ENCODE data around the gene GLIPR2. TPM values are rescaled to one million over a fixed set of nuclear protein-coding genes. Genes with fewer than 3 reads are reported as not detected.

Gene GLIPR2
- total and polyA plus RNA-seq, 2 donors (not counting 3 experiments of a cell fraction or from before 2014, with no cell fraction given) = 22.0 to 42.4 TPM

- H3K9me3 ChIP-seq (replicated peaks; ENCODE audit: control insufficient read depth, insufficient read depth, low read length) = no peaks in the 10 kb centered on the region
- peak; percentile 88 for DNase-seq (ENCODE audit: low read depth, low spot score)
- intact Hi-C loops (cut with micrococcal nuclease) = loop anchor here (1.0 to 2.0 kb wide), 2 partner anchors 9 to 14 kb away; no protein-coding TSS in a partner anchor
- no peaks in the 10 kb centered on the region for H3K9me1 ChIP-seq (replicated peaks; ENCODE audit: control insufficient read depth, extremely low read depth, insufficient read depth, low read length)
- no peaks in the 10 kb centered on the region for H3K27me3 ChIP-seq (ENCODE audit: control insufficient read depth in 2 of 2, insufficient read depth in 2 of 2, low read length in 2 of 2)
- ChIA-PET CTCF (interaction anchor here (1.0 to 8.4 kb wide), 14 partner anchors 8 to 217 kb away, joined by 3 to 189 read pairs (median 6); partner anchors contain the start of genes CLTA and GLIPR2), POLR2A (interaction anchor here (1.7 kb wide), 1 partner anchor 61 kb away, joined by 4 read pairs; no protein-coding TSS in a partner anchor)
- TSS peak; percentile 33 for BruUV-seq (replicated peaks)
- H3K4me1 ChIP-seq (ENCODE audit: control insufficient read depth, extremely low read depth, insufficient read depth, low read length) = peaks cover 18% of the 10 kb centered on the region
- peak overlapping the region; percentile 12 for H3K9ac ChIP-seq (replicated peaks; ENCODE audit: extremely low read depth, insufficient read depth, low read length)
- H3K4me2 ChIP-seq (ENCODE audit: insufficient read depth, low read length) = no peak overlapping the region
- H3K36me3 ChIP-seq (ENCODE audit: control insufficient read depth in 2 of 2, extremely low read depth in 1 of 2, insufficient read depth in 2 of 2, low read length in 2 of 2) = no peaks in the 10 kb centered on the region
- no peak for TF ChIP-seq POLR2A (IDR thresholded peaks at IDR 0.05; ENCODE audit: low read depth, low read length)
- TF ChIP-seq POLR2AphosphoS5 (IDR thresholded peaks at IDR 0.05; ENCODE audit: insufficient read depth, low read depth, low read length) = peak; percentile 55
- TF ChIP-seq GATA2 (IDR thresholded peaks at IDR 0.05; ENCODE audit: insufficient read depth, insufficient read length, low read depth, low read length) = no peak
- no peak for TF ChIP-seq EZH2 (IDR thresholded peaks at IDR 0.05; ENCODE audit: borderline replicate concordance, low read depth, low read length, severe bottlenecking)
- TF ChIP-seq JUN (IDR thresholded peaks at IDR 0.05; ENCODE audit: borderline replicate concordance, insufficient read depth, insufficient read length, low read depth) = peak; percentile 45
- TF ChIP-seq, protein P1, sequence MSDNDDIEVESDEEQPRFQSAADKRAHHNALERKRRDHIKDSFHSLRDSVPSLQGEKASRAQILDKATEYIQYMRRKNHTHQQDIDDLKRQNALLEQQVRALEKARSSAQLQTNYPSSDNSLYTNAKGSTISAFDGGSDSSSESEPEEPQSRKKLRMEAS (IDR thresholded peaks at IDR 0.05; ENCODE audit: insufficient read depth, insufficient read length) = no peak
- TF ChIP-seq FOS (IDR thresholded peaks at IDR 0.05; ENCODE audit: borderline replicate concordance, insufficient read depth, low read length) = peak; percentile 48
- TF ChIP-seq MYC (IDR thresholded peaks at IDR 0.05; ENCODE audit: low read depth, low read length) = no peak
- TF ChIP-seq, protein P2, sequence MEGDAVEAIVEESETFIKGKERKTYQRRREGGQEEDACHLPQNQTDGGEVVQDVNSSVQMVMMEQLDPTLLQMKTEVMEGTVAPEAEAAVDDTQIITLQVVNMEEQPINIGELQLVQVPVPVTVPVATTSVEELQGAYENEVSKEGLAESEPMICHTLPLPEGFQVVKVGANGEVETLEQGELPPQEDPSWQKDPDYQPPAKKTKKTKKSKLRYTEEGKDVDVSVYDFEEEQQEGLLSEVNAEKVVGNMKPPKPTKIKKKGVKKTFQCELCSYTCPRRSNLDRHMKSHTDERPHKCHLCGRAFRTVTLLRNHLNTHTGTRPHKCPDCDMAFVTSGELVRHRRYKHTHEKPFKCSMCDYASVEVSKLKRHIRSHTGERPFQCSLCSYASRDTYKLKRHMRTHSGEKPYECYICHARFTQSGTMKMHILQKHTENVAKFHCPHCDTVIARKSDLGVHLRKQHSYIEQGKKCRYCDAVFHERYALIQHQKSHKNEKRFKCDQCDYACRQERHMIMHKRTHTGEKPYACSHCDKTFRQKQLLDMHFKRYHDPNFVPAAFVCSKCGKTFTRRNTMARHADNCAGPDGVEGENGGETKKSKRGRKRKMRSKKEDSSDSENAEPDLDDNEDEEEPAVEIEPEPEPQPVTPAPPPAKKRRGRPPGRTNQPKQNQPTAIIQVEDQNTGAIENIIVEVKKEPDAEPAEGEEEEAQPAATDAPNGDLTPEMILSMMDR (IDR thresholded peaks at IDR 0.05; ENCODE audit: extremely low read depth in 1 of 2, insufficient read depth in 1 of 2, low read depth in 1 of 2, low read length in 2 of 2) = no peak
- FAIRE-seq = peak; percentile 82
- peak overlapping the region; percentile 66 for H3K27ac ChIP-seq (ENCODE audit: insufficient read depth, low read depth, low read length)
- H3K4me3 ChIP-seq (replicated peaks in 1 of 3; ENCODE audit: insufficient read depth in 1 of 3, low read depth in 1 of 3, low read length in 3 of 3) = no peak overlapping the region
- no peaks in the 10 kb centered on the region for H3K79me2 ChIP-seq (ENCODE audit: control insufficient read depth, insufficient read depth, low read length)
- dilution Hi-C loops (cut with MboI; ENCODE audit: extremely low pct_ligation_motif_present, low sequenced_read_pairs) = no loop called here
- peak overlapping the region; percentile 67 for H2AFZ ChIP-seq (ENCODE audit: low read depth, low read length)
- H4K20me1 ChIP-seq (replicated peaks; ENCODE audit: control insufficient read depth, extremely low read depth, insufficient read depth, low read length) = no peaks in the 10 kb centered on the region
These were observed 26.7 kb downstream of the GLIPR2 start for GRCh38 chr9:36163049-36163785.
